ENCODE data around the gene METTL8. TPM values are rescaled to one million over a fixed set of nuclear protein-coding genes. Genes with fewer than 3 reads are reported as not detected.
"Not testable (repeated sequence)": the region's sequence is repeated elsewhere in the genome, so short reads cannot be mapped to it uniquely, and the experiment has no call there.

Gene METTL8
- total RNA-seq, 1 experiment from 2014 or later, result 34.3 TPM

DNA sequence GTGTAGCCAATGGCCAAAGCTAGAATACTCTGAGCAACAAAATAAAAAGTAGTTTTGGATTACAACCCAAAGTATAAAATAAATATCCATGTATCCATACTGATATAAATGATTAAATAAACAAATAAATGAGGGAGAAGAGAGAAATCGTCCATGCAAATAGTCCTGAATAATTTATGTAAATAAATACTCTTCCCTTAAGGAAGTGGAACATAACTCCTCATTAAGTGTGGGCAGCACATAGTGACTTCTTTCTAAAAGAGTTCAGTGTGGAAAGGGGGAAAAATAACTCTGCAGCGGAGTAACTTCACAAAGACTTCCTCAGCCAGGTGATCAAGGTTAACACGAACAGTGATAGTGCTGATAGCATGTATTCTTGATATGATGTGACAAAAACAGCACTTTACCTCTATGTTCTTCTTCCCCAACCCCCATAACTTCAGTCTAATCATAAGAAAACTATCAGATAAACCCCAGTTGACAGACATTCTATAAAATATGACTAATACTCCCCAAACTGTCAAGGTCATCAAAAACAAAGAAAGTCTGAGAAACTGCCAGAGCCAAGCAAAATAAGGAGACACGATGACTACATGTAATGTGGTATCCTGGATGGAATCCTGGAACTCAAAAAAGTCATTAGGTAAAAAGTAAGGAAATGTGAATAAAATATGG lies 30.7 kb downstream of the METTL8 start:
- peak; percentile 59 for DNase-seq (ENCODE audit: low read depth)

DNA sequence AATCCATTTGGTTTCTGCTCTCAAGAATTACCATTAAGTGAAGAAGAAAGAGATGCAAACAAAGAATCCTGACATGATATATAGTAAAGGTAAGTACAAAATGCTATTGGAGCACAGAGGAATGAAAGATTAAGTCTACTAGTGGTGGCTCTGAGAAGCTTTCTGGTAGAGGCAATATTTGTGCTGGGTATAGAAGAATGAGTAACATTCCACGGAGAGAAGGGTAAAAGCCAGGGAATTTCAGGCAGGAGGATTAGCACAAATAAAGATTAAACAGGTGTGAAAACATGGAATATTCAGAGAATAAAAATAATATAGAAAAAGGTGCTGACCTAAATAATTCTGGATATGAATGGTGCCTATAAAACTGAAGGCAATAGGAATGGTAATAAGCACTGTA lies 31.8 kb downstream of the METTL8 start:
- no peak for DNase-seq (ENCODE audit: low read depth)

DNA sequence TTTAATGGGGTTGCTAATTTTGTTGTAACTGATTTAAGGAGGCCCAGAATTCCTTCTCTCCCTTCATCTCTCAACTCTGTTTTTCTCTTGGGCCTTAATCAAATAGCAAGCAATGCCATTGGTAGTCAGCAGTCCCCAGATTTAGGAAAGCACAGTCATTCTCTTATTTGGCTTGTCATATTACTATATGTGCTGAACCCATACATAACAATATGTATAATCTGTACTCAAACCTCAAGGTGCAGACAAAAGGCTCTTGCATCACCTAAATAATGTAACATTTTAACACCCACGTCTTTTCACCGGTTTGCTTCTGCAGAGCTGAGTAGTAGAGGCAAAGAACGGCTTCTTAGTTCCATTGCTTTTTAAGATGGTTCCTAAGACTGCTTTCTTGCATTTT lies 33.4 kb downstream of the METTL8 start:
- DNase-seq (ENCODE audit: low read depth), result no peak

DNA sequence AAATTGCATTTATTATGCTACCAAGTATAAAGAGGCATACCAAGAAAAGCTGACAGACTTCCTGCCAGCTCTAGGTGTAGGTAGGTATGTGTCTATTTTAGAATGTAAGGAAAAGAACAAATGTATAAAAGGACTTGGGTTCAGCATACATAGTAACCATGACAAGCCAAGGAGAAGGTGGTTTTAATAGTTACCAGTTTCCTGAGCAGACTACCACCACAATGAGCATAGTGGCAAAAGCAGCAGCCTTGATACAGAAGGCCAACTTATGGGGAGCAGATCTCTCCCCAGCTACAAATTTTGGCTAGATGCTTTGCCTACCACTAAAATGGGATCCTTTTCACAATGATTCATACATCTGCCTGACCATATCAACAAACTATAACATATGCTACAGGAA lies 34.5 kb downstream of the METTL8 start:
- no peak for DNase-seq (ENCODE audit: low read depth)

DNA sequence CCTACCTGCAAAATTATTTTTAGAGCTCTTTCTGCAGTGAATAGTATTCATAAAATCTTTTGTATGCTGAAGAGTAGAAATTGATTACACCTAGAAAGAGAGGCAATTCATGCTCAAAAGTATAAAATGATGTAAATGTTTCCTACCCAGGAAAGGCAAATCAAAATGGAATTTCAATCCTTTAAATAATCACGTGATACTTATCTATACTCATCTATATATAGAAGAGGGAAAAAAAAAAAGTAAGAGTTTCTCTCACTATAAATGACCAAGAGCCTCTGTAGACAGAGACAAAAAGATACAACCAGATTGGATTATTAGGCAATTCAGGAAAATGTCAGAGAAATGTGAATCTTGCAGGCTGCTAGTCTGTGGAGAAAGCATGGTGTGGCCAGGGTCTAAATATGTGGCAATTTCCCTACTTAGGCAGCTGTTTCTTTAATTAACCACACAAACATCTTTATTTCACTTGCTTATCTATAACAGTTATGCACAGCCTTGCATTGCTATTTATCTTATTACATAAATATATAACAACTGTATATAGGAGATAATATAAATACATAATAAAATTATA lies 39.5 kb downstream of the METTL8 start:
- no peak for DNase-seq (ENCODE audit: low read depth)

DNA sequence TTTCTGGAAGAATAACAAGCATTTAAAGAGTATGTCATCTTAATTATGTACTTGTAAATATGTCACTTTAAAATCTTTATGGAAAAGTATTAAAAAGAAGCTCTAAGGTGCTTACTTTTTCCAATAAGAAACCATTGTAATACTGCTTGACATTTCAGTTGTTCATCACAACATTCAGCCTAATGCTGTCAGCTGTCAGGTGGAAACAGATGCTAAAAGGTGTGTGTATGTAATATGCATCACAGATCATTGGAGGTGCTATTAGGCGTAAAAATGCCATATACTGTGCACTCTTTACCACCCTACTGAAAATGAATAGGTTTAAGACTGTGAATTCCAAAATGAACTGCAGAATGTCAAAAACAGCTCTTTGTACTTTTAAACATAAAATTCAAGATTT lies 40.3 kb downstream of the METTL8 start:
- no peak for DNase-seq (ENCODE audit: low read depth)

DNA sequence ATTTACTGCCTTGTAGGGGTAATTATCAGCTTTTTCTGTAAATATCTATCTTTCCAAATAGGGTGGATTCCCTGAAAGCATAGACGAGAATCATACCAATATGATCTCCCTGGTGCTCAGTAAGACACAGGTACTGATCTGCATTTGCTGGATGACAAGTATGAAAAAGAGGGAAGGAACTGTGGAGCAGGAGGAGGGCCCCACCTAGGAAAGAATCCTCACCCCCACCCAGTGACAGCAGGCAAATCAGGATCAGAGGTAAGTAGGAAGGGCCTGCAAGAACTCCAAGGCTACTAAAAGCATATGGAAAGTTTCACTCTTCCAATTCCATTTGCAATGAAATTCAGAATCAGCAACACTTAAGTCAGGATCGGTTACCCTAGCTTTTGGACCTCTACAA lies 42.3 kb downstream of the METTL8 start:
- no peak for DNase-seq (ENCODE audit: low read depth)

DNA sequence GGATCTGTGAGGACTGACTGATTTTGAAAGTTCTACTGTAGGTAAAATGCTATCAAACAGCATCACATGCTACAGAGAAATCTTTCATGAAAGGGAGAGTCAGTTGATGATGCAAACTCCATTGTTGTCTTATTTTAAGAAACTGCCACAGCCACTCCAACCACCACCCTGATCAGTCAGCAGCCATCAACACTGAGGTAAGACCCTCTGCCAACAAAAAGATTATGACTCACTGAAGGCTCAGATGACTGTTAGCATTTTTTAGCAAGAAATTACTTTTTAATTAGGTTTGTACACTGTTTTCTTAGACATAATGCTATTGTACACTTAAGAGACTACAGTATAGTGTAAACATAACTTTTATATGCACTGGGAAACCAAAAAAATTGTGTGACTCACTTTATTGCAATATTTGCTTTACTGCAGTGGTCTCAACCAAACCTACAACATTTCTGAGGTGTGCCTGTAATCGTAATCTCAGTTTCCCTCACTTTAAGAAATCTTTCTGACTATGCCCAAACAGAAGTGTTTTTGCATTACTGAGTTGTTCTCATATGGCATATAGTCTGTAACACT lies 42.8 kb downstream of the METTL8 start:
- DNase-seq (ENCODE audit: low read depth), result peak; percentile 85

DNA sequence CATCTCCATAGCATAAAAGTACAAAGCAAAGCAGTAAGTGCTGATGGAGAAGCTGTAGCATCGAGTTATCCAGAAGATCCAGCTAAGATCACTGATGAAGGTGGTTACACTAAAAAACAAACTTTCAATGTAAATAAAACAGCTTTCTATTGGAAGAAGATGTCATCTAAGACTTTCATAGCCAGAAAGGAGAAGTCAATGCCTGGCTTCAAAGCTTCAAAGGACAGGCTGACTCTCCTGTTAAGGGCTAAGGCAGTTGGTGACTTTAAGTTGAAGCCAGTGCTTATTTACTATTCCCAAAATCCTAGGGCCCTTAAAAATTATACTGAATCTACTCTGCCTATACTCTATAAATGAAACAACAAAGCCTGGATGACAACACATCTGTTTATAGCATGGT lies 44.0 kb downstream of the METTL8 start:
- no peak for DNase-seq (ENCODE audit: low read depth)

DNA sequence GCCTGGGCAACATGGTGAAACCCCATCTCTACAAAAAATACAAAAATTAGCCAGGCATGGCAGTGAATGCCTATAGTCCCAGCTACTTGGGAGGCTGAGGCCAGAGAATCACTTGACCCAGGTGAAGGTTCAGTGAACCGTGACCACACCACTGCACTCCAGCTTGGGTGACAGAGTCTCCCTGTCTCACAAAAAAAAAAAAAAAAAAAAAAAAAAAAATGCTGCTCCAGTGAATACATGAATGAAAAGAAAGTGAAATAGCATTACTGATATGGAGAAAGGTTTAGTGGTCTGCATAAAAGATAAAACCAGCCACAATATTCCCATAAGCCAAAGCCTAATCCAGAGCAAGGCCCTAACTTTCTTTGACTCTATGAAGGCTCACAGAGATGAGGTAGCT lies 44.5 kb downstream of the METTL8 start:
- no peak for DNase-seq (ENCODE audit: low read depth)

DNA sequence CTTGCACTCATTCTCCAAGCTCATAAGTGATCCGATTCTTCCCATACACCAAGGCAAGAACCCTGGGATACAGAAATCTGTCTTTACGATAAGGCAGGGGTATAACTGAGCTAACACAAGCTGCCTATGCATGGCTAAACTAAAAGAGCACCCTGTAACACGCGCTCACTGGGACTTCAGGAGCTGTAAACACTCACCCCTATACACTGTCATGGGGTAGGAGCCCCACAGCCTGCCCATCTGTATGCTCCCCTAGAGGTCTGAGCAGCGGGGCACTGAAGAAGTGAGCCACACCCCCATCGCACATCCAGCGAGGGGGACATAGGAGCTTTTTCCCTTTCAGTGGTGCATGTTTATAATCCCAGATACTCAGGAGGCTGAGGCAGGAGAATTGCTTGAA lies 46.7 kb downstream of the METTL8 start:
- DNase-seq (ENCODE audit: low read depth), result no peak

DNA sequence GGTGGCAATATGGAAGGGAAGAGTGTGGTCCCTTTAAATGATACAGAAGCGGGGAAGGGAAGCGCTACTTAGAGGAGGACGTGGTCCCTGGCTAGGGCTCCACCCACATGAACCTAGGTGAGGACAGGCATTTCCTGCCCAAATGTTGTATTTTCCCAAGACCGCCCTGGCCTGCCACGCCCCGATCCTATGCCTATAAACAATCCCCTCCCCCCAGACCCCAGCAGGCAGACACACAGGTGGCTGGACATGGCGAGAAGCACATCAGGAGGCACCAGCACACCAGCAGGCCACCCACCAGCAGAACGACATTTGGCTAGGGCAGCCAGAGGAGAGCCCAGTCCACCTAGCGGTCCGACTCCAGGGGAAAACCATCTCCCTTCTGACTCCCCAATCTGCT lies 47.2 kb downstream of the METTL8 start:
- DNase-seq (ENCODE audit: low read depth), result no peak

DNA sequence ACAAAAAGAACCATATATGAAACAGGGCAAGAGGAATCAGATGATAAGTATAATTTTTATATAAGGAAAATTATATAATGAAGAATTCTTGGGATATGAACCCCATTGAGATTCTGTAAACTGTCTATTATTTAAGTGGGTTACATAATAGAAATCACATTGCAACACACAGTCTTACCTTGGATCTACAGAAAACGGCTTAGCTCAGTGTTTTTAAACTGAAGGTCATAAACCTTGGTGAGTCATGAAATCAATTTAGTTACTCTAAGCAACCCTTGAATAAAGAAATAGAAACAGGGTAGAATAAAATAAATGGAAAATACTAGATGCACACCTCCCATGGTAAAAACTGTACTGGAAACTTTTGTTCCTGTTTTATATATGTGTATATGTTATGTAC lies 50.7 kb downstream of the METTL8 start:
- no peak for DNase-seq (ENCODE audit: low read depth)

DNA sequence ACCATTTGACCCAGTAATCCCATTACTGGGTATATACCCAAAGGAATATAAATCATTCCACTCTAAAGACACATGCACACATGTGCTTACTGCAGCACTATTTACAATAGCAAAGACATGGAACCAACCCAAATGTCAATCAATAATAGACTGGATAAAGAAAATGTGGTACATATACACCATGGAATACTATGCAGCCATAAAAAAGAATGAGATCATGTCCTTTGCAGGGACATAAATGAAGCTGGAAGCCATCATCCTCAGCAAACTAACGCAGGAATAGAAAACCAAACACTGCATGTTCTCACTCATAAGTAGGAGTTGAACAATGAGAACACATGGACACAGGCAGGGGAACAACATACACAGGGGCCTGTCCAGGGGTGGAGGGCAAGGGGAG lies 51.6 kb downstream of the METTL8 start:
- DNase-seq (ENCODE audit: low read depth), result not testable (repeated sequence)

DNA sequence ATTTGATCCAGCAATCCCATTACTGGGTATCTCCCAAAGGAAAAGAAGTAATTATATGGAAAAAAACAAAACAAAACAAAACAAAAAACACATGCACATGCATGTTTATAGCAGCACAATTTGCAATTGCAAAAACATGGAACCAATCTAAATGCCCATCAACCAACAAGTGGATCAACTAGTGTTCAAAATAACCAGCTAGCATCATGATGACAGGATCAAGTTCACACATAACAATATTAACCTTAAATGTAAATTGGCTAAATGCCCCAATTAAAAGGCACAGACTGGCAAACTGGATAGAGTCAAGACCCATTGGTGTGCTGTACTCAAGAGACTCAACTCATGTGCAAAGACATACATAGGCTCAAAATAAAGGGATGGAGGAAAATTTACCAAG lies 55.9 kb downstream of the METTL8 start:
- DNase-seq (ENCODE audit: low read depth), result not testable (repeated sequence)

DNA sequence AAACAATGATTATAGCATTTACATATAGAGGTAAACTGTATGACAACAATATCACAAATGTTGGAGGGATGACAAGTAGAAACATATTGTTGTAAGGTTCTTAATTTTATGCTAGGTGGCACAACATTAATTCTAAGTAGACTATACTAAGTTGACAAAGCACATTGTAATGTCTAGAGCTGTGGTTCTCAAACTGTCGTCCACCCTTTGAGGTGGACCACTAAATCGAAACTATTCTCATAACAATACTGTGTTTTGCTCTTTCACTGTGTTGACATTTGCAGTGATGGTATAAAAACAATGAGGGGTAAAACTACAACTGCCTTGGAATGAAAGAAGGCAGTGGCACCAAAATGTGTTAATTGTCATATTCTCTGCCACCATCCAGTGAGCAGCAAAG lies 66.1 kb downstream of the METTL8 start:
- no peak for DNase-seq (ENCODE audit: low read depth)

DNA sequence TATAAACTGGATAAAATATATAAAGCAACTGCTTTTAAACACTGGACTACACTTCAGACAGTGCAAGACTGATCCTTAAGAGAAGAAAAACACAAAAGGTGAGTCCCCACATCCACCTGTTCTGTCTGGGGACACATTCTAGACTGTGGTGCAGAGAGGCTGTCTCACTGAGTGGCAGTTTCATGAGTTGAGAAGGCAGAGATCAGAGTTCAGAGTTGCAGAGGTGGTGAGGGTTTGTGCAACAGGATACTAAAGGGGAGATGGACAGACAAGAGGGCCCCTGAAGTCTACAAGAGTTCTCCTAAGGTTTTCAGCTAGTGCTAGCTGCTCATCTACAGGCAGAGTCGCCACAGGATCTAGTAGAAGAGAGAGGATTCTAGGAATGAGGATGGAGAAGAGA lies 68.0 kb downstream of the METTL8 start:
- DNase-seq (ENCODE audit: low read depth), result no peak

DNA sequence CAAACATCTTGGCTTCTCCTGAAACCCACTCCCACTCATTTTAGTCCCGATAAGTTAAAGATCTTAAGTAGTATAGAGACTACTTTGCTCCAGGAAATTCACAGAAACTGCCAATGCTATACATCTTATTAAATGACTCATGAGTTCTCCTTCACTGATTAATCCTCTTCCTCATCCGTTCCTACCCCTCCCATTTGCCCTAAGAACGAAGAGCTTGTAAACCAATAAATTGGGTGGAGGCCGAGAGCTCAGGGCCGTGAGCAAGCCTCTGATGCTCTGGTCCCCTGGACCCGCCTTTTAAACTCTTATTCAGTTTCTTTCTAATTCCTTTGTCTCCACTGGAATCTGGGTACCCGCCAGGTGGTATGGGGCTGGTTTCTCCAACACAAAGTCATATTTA lies 68.6 kb downstream of the METTL8 start:
- DNase-seq (ENCODE audit: low read depth), result peak; percentile 85

DNA sequence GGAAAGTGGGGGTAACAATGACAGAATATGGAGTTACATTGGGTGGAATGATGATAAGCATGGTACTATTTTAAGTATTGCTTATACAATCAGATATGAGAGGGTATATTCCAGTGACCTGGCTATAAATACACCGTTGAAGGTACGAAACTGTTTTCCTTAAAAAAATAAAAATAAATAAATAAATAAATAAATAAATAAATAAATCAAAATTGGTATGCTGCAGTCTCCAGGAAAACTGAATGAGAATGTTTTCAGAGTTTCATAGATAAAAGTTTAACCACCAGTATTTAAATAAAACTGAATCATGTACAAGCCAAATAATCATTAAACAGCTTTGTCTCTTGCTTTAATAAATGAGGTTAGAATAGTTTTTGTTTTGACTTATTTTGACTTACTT lies 71.4 kb downstream of the METTL8 start:
- no peak for DNase-seq (ENCODE audit: low read depth)

DNA sequence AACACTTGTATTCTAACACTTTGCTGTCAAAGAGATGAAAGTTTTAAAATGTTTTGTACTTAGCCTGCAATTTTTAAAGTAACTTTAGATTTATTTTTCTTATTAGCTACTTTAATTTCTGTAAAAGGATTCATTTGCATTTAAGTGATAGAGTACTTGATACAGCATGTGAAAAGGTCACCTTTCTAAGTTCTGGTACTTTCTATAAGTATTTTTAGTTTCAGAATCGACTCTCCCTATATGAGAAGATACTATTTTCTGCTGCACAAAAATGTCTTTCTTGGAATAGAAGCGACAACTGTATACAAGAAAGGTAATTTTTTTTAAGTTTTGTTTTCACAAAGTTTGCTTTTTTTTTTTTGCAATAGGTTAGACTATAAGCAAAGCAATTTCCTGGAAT lies 72.9 kb downstream of the METTL8 start:
- no peak for DNase-seq (ENCODE audit: low read depth)

DNA sequence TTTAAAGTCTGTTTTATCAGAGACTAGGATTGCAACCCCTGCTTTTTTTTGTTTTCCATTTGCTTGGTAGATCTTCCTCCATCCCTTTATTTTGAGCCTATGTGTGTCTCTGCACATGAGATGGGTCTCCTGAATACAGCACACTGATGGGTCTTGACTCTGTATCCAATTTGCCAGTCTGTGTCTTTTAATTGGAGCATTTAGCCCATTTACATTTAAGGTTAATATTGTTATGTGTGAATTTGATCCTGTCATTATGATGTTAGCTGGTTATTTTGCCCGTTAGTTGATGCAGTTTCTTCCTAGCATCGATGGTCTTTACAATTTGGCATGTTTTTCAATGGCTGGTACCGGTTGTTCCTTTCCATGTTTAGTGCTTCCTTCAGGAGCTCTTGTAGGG lies 80.0 kb downstream of the METTL8 start:
- DNase-seq (ENCODE audit: low read depth), result not testable (repeated sequence)

DNA sequence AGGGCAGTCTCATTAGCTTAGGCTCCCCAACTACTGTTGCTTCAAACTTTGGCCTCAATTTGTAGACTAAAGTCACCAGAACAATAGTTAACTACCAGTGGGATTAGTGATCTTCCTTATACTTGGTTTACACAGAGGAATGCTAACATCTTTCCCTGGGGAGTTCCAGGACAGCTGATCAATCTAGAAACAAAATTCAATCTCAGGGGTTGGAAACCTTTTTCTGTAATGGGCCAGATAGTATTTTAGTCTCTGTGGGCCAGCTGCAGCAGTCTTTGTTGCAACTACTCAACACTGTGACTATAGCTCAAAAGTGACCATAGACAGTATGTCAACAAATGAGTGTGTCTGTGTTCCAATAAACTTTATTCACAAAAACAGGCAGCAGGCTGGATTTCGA lies 85.7 kb downstream of the METTL8 start:
- no peak for DNase-seq (ENCODE audit: low read depth)

DNA sequence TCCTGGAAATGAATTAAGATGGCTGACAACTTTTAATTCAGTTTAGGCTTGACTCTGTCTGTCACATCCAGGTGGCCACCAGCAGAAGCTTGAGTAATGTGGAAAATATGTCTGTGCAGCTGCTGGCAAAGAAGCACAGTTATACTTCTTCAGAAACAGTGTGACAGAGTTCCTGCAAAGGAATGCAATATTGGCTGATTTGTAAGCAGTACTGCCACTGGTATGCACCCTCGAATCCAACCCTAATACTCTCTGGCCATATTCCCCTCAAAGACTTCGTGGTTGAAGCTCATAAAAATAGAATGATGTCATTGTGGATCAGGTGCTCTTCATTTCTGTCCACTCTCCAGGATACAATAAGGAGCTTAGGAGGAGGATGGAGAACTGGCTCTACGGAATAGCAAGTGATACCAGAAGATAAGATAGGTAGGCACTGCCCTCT lies 86.2 kb downstream of the METTL8 start:
- DNase-seq (ENCODE audit: low read depth), result peak; percentile 83
